T47D (cell line): ENCODE measurements around the gene THSD7B.

ENCODE experiments used
- DNase-seq, 2 experiments: peaks; one replicate each; pipeline versions ENCODE4 v3.0.0 to v3.0.0-alpha.2; 2011 to 2012; ENCODE audit warnings: low read depth in 1 of 2, low spot score in 1 of 2
- JUND ChIP-seq: IDR thresholded peaks from 2 replicates; pipeline ENCODE4 v1.6.1; 2012; ENCODE audit warnings: low read depth
- in situ Hi-C: cut with HindIII; loops from 2 replicates; pipeline ENCODE4 v1.10.0; 2016; ENCODE audit warnings: low sequenced_read_pairs, low pct_unique_long_range_greater_than_20kb

THSD7B gene

GRCh38 chr2:137210039-137210438 lies 444.7 kb downstream of the THSD7B start:
- no peak for DNase-seq
- in situ Hi-C loops, result no loop called here
- no peak for TF ChIP-seq JUND

GRCh38 chr2:137211761-137212160 lies 446.4 kb downstream of the THSD7B start:
- TF ChIP-seq JUND, result no peak
- no peak for DNase-seq
- in situ Hi-C loops, result no loop called here

GRCh38 chr2:137220438-137220993 lies 455.2 kb downstream of the THSD7B start:
- no peak for TF ChIP-seq JUND

GRCh38 chr2:137221797-137222492 lies 456.6 kb downstream of the THSD7B start:
- in situ Hi-C loops, result no loop called here
- DNase-seq, result no peak
- TF ChIP-seq JUND, result no peak

More at GRCh38 chr2:137220438-137220993, 455.2 kb downstream of the THSD7B start:
- no peak for DNase-seq
- in situ Hi-C loops, result no loop called here

- DNase-seq, result no peak
- no peak for TF ChIP-seq JUND
- in situ Hi-C loops, result no loop called here
Observed at GRCh38 chr2:137223722-137224121, 458.4 kb downstream of the THSD7B start.

GRCh38 chr2:137228566-137228965 lies 463.2 kb downstream of the THSD7B start:
- in situ Hi-C loops, result no loop called here
- no peak for TF ChIP-seq JUND
- DNase-seq, result no peak

- TF ChIP-seq JUND, result no peak
- in situ Hi-C loops, result no loop called here
- DNase-seq, result no peak
Observed at GRCh38 chr2:137229834-137230233, 464.5 kb downstream of the THSD7B start.

GRCh38 chr2:137231628-137232027 lies 466.3 kb downstream of the THSD7B start:
- no peak for DNase-seq
- TF ChIP-seq JUND, result no peak
- in situ Hi-C loops, result no loop called here

- no peak for DNase-seq
- no peak for TF ChIP-seq JUND
- in situ Hi-C loops, result no loop called here
Observed at GRCh38 chr2:137232076-137232475, 466.7 kb downstream of the THSD7B start.

- in situ Hi-C loops, result no loop called here
- no peak for DNase-seq
- no peak for TF ChIP-seq JUND
Observed at GRCh38 chr2:137233091-137233490, 467.7 kb downstream of the THSD7B start.

- in situ Hi-C loops, result no loop called here
- DNase-seq, result no peak
- no peak for TF ChIP-seq JUND
Observed at GRCh38 chr2:137237055-137237454, 471.7 kb downstream of the THSD7B start.

GRCh38 chr2:137238065-137238464 lies 472.7 kb downstream of the THSD7B start:
- in situ Hi-C loops, result no loop called here
- TF ChIP-seq JUND, result no peak
- no peak for DNase-seq

GRCh38 chr2:137249463-137250130 lies 484.3 kb downstream of the THSD7B start:
- TF ChIP-seq JUND, result no peak
- in situ Hi-C loops, result no loop called here
- no peak for DNase-seq
